Thymus (tissue), 11 donors: ENCODE data around the gene PIK3C2B. TPM values are rescaled to one million over a fixed set of nuclear protein-coding genes. Genes with fewer than 3 reads are reported as not detected.
"Not testable (repeated sequence)": the region's sequence is repeated elsewhere in the genome, so short reads cannot be mapped to it uniquely, and the experiment has no call there.

ENCODE experiments used
- DNase-seq, 9 donors: peaks; one replicate each; pipeline ENCODE4 v3.0.0-alpha.2; 2013; ENCODE audit warnings: low spot score in 9 of 9, low read depth in 6 of 9, missing footprints in 1 of 9
- H3K27ac ChIP-seq, 2 donors: one replicate each; pipeline ENCODE4 v1.5.1; 2013; ENCODE audit warnings: control low read depth in 1 of 2, low read depth in 1 of 2, low read length in 1 of 2, mild to moderate bottlenecking in 1 of 2, moderate library complexity in 1 of 2
- H3K27me3 ChIP-seq, 2 donors: one replicate each; pipeline ENCODE4 v1.5.1; 2013; ENCODE audit warnings: low read length in 1 of 2; ENCODE audit not compliant: control insufficient read depth in 2 of 2, insufficient read depth in 1 of 2
- H3K36me3 ChIP-seq, 2 donors: one replicate each; pipeline ENCODE4 v1.5.1; 2013; ENCODE audit warnings: low read length in 1 of 2, mild to moderate bottlenecking in 1 of 2, moderate library complexity in 1 of 2; ENCODE audit not compliant: control insufficient read depth in 2 of 2, insufficient read depth in 2 of 2
- H3K4me1 ChIP-seq, 2 donors: one replicate each; pipeline ENCODE4 v1.5.1; 2013; ENCODE audit warnings: low read length in 2 of 2; ENCODE audit not compliant: control insufficient read depth in 2 of 2, insufficient read depth in 2 of 2
- H3K4me3 ChIP-seq, 2 donors: one replicate each; pipeline ENCODE4 v1.5.1; 2013; ENCODE audit warnings: low read length in 2 of 2, control low read depth in 1 of 2, mild to moderate bottlenecking in 1 of 2
- H3K9me3 ChIP-seq, 2 donors: one replicate each; pipeline ENCODE4 v1.5.1; 2013; ENCODE audit warnings: low read length in 1 of 2, mild to moderate bottlenecking in 1 of 2; ENCODE audit not compliant: control insufficient read depth in 2 of 2, insufficient read depth in 1 of 2
- WGBS: extraction: QIAGEN DNeasy Blood & Tissue Kit; methylation state at CpG from one replicate; pipeline ENCODE4 v1.1.7; 2013; 5-methylcytosine and 5-hydroxymethylcytosine counted together
- polyA plus RNA-seq: library from polyadenylated mRNA; stranded (reverse); fragments of 200-250 nt; gene quantifications from one replicate; pipeline ENCODE4 v1.2.3, GENCODE V29; 2013
- total RNA-seq: library from RNA; stranded (reverse); fragments of 120-200 nt; gene quantifications from one replicate; pipeline ENCODE4 v1.2.4, GENCODE V29; 2013
- donor health status: healthy.

Gene PIK3C2B
- total and polyA plus RNA-seq, 2 donors, result 8.4 to 12.6 TPM

GRCh38 chr1:204524986-204525385 is 30.4 kb upstream of the PIK3C2B start:
- Histone ChIP-seq H3K27ac (peak overlapping the region; percentile 82 to 93), H3K4me1 (peaks cover 26 to 79% of the 10 kb centered on the region in 2 donors), H3K27me3 (no peaks in the 10 kb centered on the region), H3K9me3 (peaks cover 7 to 23% of the 10 kb centered on the region in 2 donors), H3K36me3 (peaks cover 50 to 72% of the 10 kb centered on the region in 2 donors), H3K4me3 (peak overlapping the region; percentile 42 to 44)
- DNase-seq, result peak in 1 of 9 donors; percentile 56
- 67% methylated on average over 3 of the region's 3 CpGs for WGBS

GRCh38 chr1:204523605-204524215 is 29.1 kb upstream of the PIK3C2B start:
- DNase-seq, result no peak
- peak overlapping the region; percentile 52 to 93 for H3K27ac ChIP-seq
- WGBS, result 90% methylated on average over 9 of the region's 9 CpGs
- no peak overlapping the region for H3K4me3 ChIP-seq
- no peaks in the 10 kb centered on the region for H3K27me3 ChIP-seq
- peaks cover 43 to 69% of the 10 kb centered on the region in 2 donors for H3K36me3 ChIP-seq
- H3K4me1 ChIP-seq, result peaks cover 28 to 80% of the 10 kb centered on the region in 2 donors
- peaks cover 7 to 23% of the 10 kb centered on the region in 2 donors for H3K9me3 ChIP-seq

GRCh38 chr1:204521941-204522521 is 27.4 kb upstream of the PIK3C2B start:
- Histone ChIP-seq H3K4me1 (peaks cover 26 to 84% of the 10 kb centered on the region in 2 donors), H3K4me3 (peak overlapping the region in 1 of 2 donors; percentile 36), H3K9me3 (peaks cover 9 to 33% of the 10 kb centered on the region in 2 donors), H3K27ac (peak overlapping the region; percentile 94 to 99), H3K36me3 (peaks cover 45 to 67% of the 10 kb centered on the region in 2 donors)
- peak in 1 of 9 donors; percentile 40 for DNase-seq
- WGBS, result 54% methylated on average over 5 of the region's 5 CpGs
- not testable (repeated sequence) for H3K27me3 ChIP-seq

- Histone ChIP-seq H3K4me3 (peak overlapping the region; percentile 26 to 36), H3K9me3 (peaks cover 9 to 40% of the 10 kb centered on the region in 2 donors), H3K36me3 (peaks cover 42 to 58% of the 10 kb centered on the region in 2 donors), H3K27ac (peak overlapping the region; percentile 81 to 99), H3K4me1 (peaks cover 24 to 78% of the 10 kb centered on the region in 2 donors), H3K27me3 (no peaks in the 10 kb centered on the region)
- WGBS, result 8% methylated on average over 5 of the region's 5 CpGs
- DNase-seq, result peak; percentile 74 to 98 (median 93)
Measured at GRCh38 chr1:204520834-204521709, 26.5 kb upstream of the PIK3C2B start.

GRCh38 chr1:204517382-204517781 is 22.8 kb upstream of the PIK3C2B start:
- Histone ChIP-seq H3K27ac (peak overlapping the region; percentile 99 to 100), H3K36me3 (peaks cover 19 to 23% of the 10 kb centered on the region in 2 donors), H3K9me3 (peaks cover 2 to 25% of the 10 kb centered on the region in 2 donors), H3K4me3 (peak overlapping the region; percentile 76 to 92), H3K4me1 (peaks cover 32 to 89% of the 10 kb centered on the region in 2 donors)
- DNase-seq, result peak in 1 of 9 donors; percentile 6
- H3K27me3 ChIP-seq, result not testable (repeated sequence)
- 89% methylated on average over 19 of the region's 19 CpGs for WGBS

- H3K4me1 ChIP-seq, result peaks cover 29 to 80% of the 10 kb centered on the region in 2 donors
- WGBS, result under 1% methylated on average over 43 of the region's 43 CpGs
- peak; percentile 86 to 98 (median 92) for DNase-seq
Measured at GRCh38 chr1:204516180-204516879, 21.7 kb upstream of the PIK3C2B start, which contains the start of gene MDM4. TSS of gene MDM4 (plus strand) at chr1:204516406. CDS start at chr1:204525519, 9,113 bp downstream.

GRCh38 chr1:204514828-204515227 is 20.2 kb upstream of the PIK3C2B start:
- Histone ChIP-seq H3K4me1 (peaks cover 27 to 68% of the 10 kb centered on the region in 2 donors), H3K27me3 (no peaks in the 10 kb centered on the region), H3K4me3 (no peak overlapping the region), H3K36me3 (peaks cover 19 to 23% of the 10 kb centered on the region in 2 donors), H3K27ac (peak overlapping the region; percentile 88 to 99), H3K9me3 (peaks cover 2 to 21% of the 10 kb centered on the region in 2 donors)
- WGBS, result 48% methylated on average over 2 of the region's 2 CpGs
- DNase-seq, result peak in 1 of 9 donors; percentile 54

More at GRCh38 chr1:204516180-204516879, 21.7 kb upstream of the PIK3C2B start, which contains the start of gene MDM4:
- H3K9me3 ChIP-seq, result peaks cover 2 to 21% of the 10 kb centered on the region in 2 donors
- H3K27ac ChIP-seq, result peak within 1 kb of the TSS; percentile 99 to 100
- no peaks in the 10 kb centered on the region for H3K27me3 ChIP-seq
- H3K36me3 ChIP-seq, result peaks cover 19 to 23% of the 10 kb centered on the region in 2 donors
- peak within 1 kb of the TSS; percentile 76 to 92 for H3K4me3 ChIP-seq

GRCh38 chr1:204513117-204513716 is 18.6 kb upstream of the PIK3C2B start:
- peaks cover 2 to 21% of the 10 kb centered on the region in 2 donors for H3K9me3 ChIP-seq
- H3K27me3 ChIP-seq, result no peaks in the 10 kb centered on the region
- H3K36me3 ChIP-seq, result peaks cover 8 to 10% of the 10 kb centered on the region in 2 donors
- peak in 1 of 9 donors; percentile 82 for DNase-seq
- peaks cover 16 to 51% of the 10 kb centered on the region in 2 donors for H3K4me1 ChIP-seq
- peak overlapping the region; percentile 12 to 37 for H3K4me3 ChIP-seq
- peak overlapping the region; percentile 97 to 99 for H3K27ac ChIP-seq
- 17% methylated on average over 15 of the region's 15 CpGs for WGBS
